GM12873 (cell line): Measurements from ENCODE around the gene PAH.

Experiments used
- CTCF ChIP-seq: IDR thresholded peaks from 2 replicates; pipeline ENCODE4 v1.5.1; 2012; ENCODE audit warnings: low read depth, mild to moderate bottlenecking, moderate library complexity, low read length, control low read depth; ENCODE audit not compliant: insufficient read depth; ENCODE audit errors: missing control alignments

Gene PAH

DNA sequence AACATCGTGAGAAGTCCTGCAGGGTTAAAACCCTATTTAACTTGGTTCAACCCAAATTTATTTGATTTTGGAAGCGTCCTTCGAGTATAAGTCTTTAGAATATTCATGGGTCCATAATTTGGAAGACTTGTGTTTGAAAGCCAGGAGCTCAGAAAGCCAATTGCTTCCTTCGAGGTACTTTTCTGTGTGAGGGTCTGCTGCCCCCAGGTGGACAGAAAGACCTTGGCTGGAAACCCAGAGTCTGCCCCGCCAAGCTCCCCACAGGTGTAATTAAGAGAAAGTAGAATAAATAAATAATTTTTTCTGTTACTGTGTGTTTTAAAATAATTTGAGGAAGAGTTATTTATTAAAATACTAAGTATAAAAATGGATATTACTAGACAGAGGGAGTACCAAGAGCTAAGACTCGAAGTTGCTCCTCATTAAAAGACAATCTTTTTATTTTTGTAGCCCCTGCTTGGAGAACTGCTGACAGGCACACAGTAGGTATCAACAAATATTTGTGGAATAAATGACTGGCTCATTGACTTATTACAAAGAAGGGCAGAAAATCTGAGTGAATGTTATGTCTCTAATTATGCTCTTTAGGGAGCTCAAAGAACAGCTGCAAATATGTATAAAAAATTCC lies 105.8 kb downstream of the PAH start:
- peak; percentile 59 for TF ChIP-seq CTCF

DNA sequence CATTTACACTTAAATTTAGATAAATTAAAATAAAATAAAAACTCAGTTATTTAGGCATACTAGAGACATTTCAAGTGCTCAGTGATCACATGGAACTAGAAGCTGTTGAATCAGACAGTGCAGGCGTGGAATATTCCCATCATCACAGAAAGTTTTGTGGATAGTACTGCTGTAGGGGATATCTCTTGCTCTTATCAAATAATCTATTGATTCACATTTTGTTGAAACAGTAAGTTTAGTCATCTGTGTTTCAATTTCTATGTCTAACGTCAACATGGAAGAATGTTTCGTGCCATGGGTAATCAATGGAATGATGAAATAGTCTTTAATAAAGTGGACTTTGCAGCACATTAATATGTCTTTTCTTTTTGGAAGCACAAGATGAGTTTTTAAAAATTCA lies 108.6 kb downstream of the PAH start:
- TF ChIP-seq CTCF, result no peak

DNA sequence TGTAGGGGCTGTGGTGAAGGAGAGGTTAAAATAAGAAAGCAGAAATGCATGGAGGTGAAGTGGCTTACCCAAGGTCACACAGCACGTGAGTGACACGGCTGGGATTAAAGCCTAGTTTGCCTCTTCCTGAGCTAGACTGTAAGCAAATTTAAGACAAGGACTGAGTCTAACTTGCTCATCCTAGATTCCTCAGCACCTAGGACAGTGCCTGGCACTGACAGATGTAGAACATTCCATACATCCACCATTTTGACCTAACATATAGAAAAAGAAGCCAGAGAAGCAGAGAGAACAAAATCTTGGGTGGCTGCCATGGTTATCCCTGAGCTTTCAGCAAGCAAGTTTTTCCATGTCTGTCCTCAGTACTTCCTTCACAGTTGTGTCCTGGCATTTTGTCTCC lies 110.5 kb downstream of the PAH start:
- TF ChIP-seq CTCF, result no peak

- no peak for TF ChIP-seq CTCF
Observed at GRCh38 chr12:102806110-102806509, 110.9 kb downstream of the PAH start.

- no peak for TF ChIP-seq CTCF
Observed at GRCh38 chr12:102800565-102800964, 116.5 kb downstream of the PAH start.

GRCh38 chr12:102799229-102799628 lies 117.8 kb downstream of the PAH start:
- no peak for TF ChIP-seq CTCF

- no peak for TF ChIP-seq CTCF
Observed at GRCh38 chr12:102797528-102797927, 119.5 kb downstream of the PAH start.
